Dendritic cell treated with granulocyte-macrophage colony-stimulating factor and Interleukin-4, amounts not matched to agents 40 ng/mL and 50 ng/mL, for 4 days (primary cell): ENCODE measurements around the gene TCF12.
"Not testable (repeated sequence)": the region's sequence is repeated elsewhere in the genome, so short reads cannot be mapped to it uniquely, and the experiment has no call there.

Source experiments
- H3K27ac Mint-ChIP-seq: one replicate; pipeline ENCODE4 v1.8.0; 2022; ENCODE audit warnings: mild to moderate bottlenecking, mixed read lengths
- H3K27me3 Mint-ChIP-seq: one replicate; pipeline ENCODE4 v1.8.0; 2022; ENCODE audit warnings: mild to moderate bottlenecking, mixed read lengths
- H3K36me3 Mint-ChIP-seq: one replicate; pipeline ENCODE4 v1.8.0; 2022; ENCODE audit warnings: low read depth, mixed read lengths
- H3K4me1 Mint-ChIP-seq: one replicate; pipeline ENCODE4 v1.8.0; 2022; ENCODE audit warnings: low read depth, mixed read lengths
- H3K4me3 Mint-ChIP-seq: one replicate; pipeline ENCODE4 v1.8.0; 2022; ENCODE audit warnings: mild to moderate bottlenecking, moderate library complexity, mixed read lengths
- H3K9me3 Mint-ChIP-seq: one replicate; pipeline ENCODE4 v1.8.0; 2022; ENCODE audit warnings: mixed read lengths
- intact Hi-C: fragments of 100-400 bp; cut with micrococcal nuclease; formaldehyde crosslinking; loops from one replicate; pipeline ENCODE4 v1.15.0; 2022

Gene TCF12

DNA sequence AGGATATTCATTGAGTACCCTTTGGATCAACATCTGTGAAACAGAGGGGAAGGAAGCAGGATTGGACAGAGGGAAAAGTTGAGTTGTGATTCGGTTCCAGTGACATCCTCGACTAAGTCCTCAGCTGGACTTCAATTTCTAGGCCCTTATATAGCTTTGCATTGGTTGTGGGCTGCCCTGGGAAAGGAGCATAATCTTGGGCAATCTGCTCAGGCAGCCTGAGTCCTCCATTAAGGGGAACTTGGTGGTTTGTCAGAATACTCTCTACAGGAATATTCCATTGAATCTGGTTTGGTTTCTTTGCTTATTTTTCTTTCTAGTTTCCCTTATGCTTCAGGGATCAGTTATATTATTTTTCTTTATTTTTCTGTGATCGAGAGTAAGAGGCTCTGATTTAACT lies 94.1 kb downstream of the TCF12 start:
- Mint-ChIP-seq H3K4me3 (no peak overlapping the region), H3K27me3 (no peaks in the 10 kb centered on the region), H3K4me1 (peaks cover 27% of the 10 kb centered on the region), H3K36me3 (peaks cover 6% of the 10 kb centered on the region), H3K27ac (no peak overlapping the region), H3K9me3 (no peaks in the 10 kb centered on the region)
- intact Hi-C loops: loop anchor here (10.0 kb wide), 1 partner anchor 122 kb away; no protein-coding TSS in a partner anchor

DNA sequence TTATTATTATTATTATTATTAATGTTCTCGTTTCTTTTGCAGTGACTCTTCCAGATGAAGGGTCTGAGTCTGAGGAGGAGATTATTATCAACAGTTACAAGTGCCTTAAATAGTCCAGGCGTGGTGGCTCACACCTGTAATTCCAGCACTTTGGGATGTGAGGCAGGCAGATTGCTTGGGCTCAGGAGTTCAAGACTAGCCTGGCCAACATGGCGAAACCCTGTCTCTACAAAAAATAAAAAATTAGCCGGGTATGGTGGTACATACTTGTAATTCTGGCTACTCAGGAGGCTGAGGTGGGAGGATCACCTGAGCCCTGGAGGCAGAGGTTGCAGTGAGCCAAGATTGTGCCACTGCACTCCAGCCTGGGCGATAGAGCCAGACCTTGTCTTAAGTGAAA lies 96.5 kb downstream of the TCF12 start:
- not testable (repeated sequence) for H3K27ac Mint-ChIP-seq, H3K4me3 Mint-ChIP-seq, H3K36me3 Mint-ChIP-seq, H3K27me3 Mint-ChIP-seq, H3K9me3 Mint-ChIP-seq
- peaks cover 34% of the 10 kb centered on the region for H3K4me1 Mint-ChIP-seq
- intact Hi-C loops: loop anchor here (10.0 kb wide), 1 partner anchor 120 kb away; no protein-coding TSS in a partner anchor

DNA sequence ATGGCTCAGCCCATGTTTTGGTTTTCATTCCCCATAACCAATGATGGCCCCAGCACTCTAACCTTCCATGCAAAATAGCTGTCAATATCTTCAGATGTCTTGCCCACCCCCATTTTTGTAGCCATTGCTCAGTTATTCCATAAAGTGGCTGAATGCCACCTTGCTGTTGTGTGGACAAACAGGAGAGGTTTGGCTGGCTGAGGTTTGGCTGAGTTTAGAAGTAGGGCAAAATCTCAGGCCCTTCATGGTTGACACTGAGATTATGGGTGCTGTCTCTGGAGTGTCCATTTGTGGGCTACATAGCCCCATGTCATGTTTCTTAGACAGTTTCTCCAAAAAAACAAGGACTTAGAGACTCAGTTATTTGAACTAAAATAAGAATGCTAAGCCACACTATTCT lies 96.9 kb downstream of the TCF12 start:
- H3K27me3 Mint-ChIP-seq: no peaks in the 10 kb centered on the region
- intact Hi-C loops: loop anchor here (10.0 kb wide), 1 partner anchor 119 kb away; no protein-coding TSS in a partner anchor
- H3K4me3 Mint-ChIP-seq: no peak overlapping the region
- no peak overlapping the region for H3K27ac Mint-ChIP-seq
- H3K4me1 Mint-ChIP-seq: peaks cover 37% of the 10 kb centered on the region
- H3K36me3 Mint-ChIP-seq: no peaks in the 10 kb centered on the region
- H3K9me3 Mint-ChIP-seq: no peaks in the 10 kb centered on the region

DNA sequence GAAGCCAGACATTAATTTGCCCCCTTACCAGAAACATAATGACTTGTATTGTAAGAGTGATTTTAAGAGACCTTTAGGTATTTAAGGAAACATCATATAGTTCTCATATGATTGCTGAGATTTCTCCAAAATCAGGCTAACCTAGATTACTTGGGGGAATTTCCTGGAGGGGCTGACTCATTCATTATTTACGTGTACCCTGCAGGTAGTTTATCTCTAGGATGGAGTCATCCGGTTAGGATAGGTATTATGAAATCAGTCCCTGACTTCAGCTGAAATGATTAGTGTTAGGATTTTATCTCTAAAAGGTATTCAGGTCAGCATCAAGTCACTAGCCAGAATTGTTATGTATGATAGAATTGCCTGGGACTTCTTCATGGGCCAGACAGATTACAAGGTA lies 97.5 kb downstream of the TCF12 start:
- Mint-ChIP-seq H3K4me1 (peaks cover 37% of the 10 kb centered on the region), H3K27ac (no peak overlapping the region), H3K36me3 (no peaks in the 10 kb centered on the region), H3K4me3 (no peak overlapping the region), H3K9me3 (no peaks in the 10 kb centered on the region), H3K27me3 (no peaks in the 10 kb centered on the region)
- intact Hi-C loops: loop anchor here (10.0 kb wide), 1 partner anchor 119 kb away; no protein-coding TSS in a partner anchor

DNA sequence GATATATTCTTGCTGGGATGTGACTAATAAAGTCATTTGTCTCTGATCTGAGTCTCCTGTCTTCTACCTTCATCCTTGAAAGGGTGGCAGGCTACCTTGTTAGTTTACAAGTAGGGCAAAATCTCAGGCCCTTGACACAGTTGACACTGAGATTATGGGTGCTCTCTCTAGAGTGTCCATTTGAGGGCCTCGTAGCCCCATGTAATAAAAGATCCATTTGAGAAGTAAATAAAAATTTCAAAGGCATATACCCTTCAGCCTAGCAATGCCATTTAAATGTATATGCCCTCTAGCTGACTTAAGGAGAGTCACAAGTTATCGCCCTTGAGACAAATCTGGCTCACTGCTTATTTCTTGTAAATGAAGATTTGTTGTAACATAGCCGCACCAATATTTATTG lies 98.6 kb downstream of the TCF12 start:
- no peaks in the 10 kb centered on the region for H3K9me3 Mint-ChIP-seq
- H3K27me3 Mint-ChIP-seq: no peaks in the 10 kb centered on the region
- H3K36me3 Mint-ChIP-seq: no peaks in the 10 kb centered on the region
- no peak overlapping the region for H3K4me3 Mint-ChIP-seq
- intact Hi-C loops: loop anchor here (10.0 kb wide), 1 partner anchor 118 kb away; no protein-coding TSS in a partner anchor
- no peak overlapping the region for H3K27ac Mint-ChIP-seq
- peaks cover 31% of the 10 kb centered on the region for H3K4me1 Mint-ChIP-seq

DNA sequence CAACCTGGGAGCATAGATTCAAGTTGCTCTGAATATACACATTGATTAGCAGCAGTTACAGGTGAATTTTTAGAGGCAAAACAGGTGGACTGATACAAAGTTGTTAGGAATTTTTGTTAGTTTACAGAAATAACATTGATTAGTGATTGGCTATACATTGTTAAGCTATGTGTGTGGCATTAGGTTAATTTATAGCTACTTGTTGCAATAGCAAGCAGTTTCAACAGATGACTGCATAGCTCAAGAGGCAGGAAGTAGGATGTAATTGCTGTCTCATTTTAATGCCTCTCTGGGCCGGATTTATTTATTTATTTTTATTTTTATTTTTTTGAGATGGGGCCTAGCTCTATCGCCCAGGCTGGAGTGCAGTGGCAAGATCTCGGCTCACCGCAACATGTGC lies 99.7 kb downstream of the TCF12 start:
- Mint-ChIP-seq H3K4me3 (no peak overlapping the region), H3K27ac (no peak overlapping the region), H3K9me3 (no peaks in the 10 kb centered on the region), H3K27me3 (no peaks in the 10 kb centered on the region), H3K36me3 (no peaks in the 10 kb centered on the region), H3K4me1 (peaks cover 30% of the 10 kb centered on the region)
- intact Hi-C loops: loop anchor here (10.0 kb wide), 1 partner anchor 117 kb away; no protein-coding TSS in a partner anchor

DNA sequence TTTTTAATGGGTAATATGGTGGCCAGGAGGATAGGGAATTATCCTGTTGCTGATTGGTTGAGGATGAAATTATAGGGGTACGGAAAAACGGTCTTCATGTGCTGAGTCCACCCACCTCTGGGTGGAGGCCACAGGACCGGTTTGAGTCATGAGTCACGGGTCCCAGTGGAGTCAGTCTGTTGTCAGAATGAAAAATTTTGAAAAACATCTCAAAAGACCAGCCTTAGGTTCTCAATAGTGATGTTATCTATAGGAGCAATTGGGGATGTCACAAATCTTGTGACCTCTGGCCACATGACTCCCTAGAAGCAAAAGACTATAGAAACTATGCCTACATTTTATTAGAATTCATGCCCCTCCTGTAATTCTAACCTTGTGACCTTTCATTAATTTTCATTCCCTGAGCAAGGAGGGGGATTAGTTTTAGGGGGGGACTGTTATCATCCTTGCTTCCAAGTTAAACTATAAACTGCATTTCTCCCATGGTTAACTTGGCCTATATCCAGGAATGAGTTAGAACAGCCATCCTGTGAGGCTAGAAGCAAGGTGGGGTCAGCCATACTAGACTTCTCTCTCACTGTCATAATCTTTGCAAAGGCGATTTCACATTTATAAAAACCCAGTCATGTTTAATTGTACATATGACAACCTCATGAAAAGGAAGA lies 101.2 kb downstream of the TCF12 start:
- Mint-ChIP-seq H3K36me3 (no peaks in the 10 kb centered on the region), H3K9me3 (no peaks in the 10 kb centered on the region), H3K4me1 (peaks cover 27% of the 10 kb centered on the region), H3K4me3 (no peak overlapping the region), H3K27ac (no peak overlapping the region), H3K27me3 (no peaks in the 10 kb centered on the region)
- intact Hi-C loops: loop anchor here (10.0 kb wide), 1 partner anchor 115 kb away; no protein-coding TSS in a partner anchor

DNA sequence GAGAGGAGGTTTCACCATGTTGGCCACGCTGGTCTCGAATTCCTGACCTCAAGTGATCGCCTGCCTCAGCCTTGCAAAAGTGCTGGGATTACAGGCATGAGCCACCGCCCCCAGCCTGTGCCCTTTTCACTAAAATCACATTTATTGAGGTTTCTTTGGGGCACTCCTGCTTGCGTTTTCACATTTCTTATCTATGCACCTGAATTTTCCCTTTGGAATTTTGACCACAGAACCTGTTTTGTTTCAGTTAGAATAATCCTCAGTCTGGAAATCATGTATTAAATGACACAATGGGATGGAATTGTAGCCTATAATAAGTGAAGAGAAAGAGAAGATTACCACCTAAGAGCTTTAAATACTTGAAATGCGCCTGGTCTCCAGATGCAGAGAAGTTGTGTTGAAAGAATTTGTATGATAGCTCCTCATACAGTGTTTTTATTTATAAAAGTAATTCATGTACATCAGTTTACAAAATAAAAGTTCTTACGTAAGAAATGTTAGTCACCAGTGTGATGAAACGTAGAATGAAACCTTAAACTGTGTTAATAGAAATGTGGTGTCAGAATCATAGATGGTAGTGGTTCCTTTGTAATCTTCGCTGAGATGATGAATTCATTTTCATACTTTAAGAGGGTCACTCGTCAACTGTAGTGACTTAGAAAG lies 107.0 kb downstream of the TCF12 start:
- Mint-ChIP-seq H3K9me3 (peaks cover 9% of the 10 kb centered on the region), H3K27ac (no peak overlapping the region), H3K36me3 (peaks cover 8% of the 10 kb centered on the region), H3K27me3 (no peaks in the 10 kb centered on the region), H3K4me3 (no peak overlapping the region), H3K4me1 (peaks cover 30% of the 10 kb centered on the region)
- intact Hi-C loops: no loop called here

DNA sequence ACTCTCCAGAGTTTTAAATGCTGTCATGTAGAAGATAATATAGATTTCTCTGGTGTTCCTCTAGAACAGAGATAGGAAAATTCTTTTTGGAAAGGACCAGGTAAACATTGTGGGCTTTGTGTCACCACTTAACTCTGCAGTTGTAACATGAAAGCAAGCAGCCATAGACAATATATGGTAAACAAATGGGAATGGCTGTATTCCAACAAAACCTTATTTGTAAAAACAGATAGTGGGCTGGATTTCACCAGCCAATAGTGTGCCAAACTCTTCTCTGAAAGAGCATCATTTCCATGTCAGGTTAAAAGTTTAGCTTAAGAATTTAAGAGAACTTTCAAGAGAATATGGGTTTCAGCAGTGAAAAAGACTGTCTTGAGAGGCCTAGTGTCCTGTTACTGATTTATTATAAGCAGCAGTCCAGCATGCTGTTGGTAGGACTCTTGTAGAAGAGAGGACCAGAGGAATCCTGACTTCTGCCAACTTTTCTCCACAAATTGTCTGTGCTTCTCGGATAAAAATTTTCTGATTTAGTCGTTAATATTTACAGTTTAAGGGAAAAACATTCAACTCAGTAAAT lies 107.7 kb downstream of the TCF12 start:
- H3K27ac Mint-ChIP-seq: no peak overlapping the region
- peaks cover 9% of the 10 kb centered on the region for H3K9me3 Mint-ChIP-seq
- H3K36me3 Mint-ChIP-seq: peaks cover 8% of the 10 kb centered on the region
- H3K4me3 Mint-ChIP-seq: no peak overlapping the region
- H3K4me1 Mint-ChIP-seq: peaks cover 33% of the 10 kb centered on the region
- intact Hi-C loops: no loop called here
- H3K27me3 Mint-ChIP-seq: no peaks in the 10 kb centered on the region

DNA sequence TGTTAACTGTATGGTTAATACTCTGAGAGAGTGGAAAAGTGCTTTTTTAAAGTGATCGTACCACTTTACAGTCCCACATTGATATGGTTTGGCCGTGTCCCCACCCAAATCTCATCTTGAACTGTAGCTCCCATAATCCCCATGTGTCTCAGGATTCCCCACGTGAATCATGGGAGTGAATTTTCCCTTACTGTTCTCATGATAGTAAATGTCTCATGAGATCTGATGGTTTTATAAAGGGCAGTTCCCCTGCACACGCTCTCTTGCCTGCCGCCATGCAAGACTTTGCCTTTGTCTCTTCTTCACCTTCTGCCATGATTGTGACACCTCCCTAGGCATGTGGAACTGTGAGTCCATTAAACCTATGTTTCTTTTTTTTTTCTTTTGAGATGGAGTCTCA lies 109.2 kb downstream of the TCF12 start:
- Mint-ChIP-seq H3K9me3 (peaks cover 9% of the 10 kb centered on the region), H3K27ac (no peak overlapping the region), H3K4me3 (no peak overlapping the region), H3K4me1 (peaks cover 42% of the 10 kb centered on the region), H3K27me3 (no peaks in the 10 kb centered on the region), H3K36me3 (peaks cover 8% of the 10 kb centered on the region)
- intact Hi-C loops: no loop called here

DNA sequence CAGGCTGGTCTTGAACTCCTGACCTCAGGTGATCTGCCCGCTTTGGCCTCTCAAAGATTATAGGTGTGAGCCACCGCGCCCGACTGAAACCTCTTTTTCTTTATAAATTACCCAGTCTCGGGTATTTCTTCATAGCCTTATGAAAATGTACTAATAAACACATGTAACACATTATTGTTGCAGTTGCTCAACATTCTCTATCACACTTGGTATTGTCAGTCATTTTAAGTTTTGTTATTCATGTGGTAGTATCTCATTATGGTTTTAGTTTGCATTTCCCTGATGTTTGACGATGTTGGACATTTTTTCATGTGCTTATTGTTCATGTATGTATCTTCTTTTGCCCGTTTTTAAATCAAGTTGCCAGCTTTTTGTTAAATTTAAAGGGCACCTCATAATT lies 109.7 kb downstream of the TCF12 start:
- no peaks in the 10 kb centered on the region for H3K27me3 Mint-ChIP-seq
- intact Hi-C loops: no loop called here
- no peak overlapping the region for H3K4me3 Mint-ChIP-seq
- H3K27ac Mint-ChIP-seq: no peak overlapping the region
- H3K9me3 Mint-ChIP-seq: peaks cover 9% of the 10 kb centered on the region
- H3K4me1 Mint-ChIP-seq: peaks cover 44% of the 10 kb centered on the region
- peaks cover 8% of the 10 kb centered on the region for H3K36me3 Mint-ChIP-seq

DNA sequence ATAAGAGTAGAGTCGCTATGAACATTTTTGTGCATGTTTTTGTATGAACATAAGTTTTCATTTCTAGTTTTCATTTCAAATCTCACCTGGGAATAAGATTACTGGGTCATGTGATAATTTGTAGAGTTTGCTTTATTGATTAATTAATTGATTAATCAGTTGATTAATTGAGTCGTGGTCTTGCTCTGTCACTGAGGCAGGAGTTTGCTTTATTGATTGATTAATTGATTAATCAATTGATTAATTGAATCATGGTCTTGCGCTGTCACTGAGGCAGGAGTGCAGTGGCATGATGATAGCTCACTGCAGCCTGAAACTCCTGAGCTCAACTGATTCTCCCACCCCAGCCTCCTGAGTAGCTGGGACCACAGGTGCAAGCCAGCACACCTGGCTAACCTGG lies 111.6 kb downstream of the TCF12 start:
- peaks cover 8% of the 10 kb centered on the region for H3K36me3 Mint-ChIP-seq
- no peaks in the 10 kb centered on the region for H3K27me3 Mint-ChIP-seq
- no peak overlapping the region for H3K4me3 Mint-ChIP-seq
- H3K27ac Mint-ChIP-seq: no peak overlapping the region
- peaks cover 35% of the 10 kb centered on the region for H3K4me1 Mint-ChIP-seq
- intact Hi-C loops: no loop called here
- H3K9me3 Mint-ChIP-seq: peaks cover 9% of the 10 kb centered on the region

DNA sequence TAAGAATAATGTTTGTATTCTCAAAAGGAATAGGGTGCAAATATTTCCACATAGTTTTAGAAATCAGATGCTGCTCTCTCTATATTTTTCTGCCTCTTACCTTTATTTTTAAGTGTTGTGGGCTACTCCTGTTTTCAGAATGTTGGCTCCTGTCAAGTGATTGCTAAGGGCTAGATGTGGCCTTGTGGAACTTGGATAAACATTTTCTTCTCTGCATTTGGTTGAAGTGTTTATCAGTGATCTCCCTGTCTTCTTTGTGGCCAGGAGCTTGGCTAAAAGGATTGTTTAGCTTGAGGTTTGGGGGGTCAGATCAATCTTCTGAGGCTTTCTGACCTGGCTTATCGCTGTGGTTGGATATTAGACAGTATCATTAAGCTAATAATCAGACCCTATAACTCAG lies 112.6 kb downstream of the TCF12 start:
- H3K27ac Mint-ChIP-seq: no peak overlapping the region
- H3K4me3 Mint-ChIP-seq: no peak overlapping the region
- H3K4me1 Mint-ChIP-seq: peaks cover 28% of the 10 kb centered on the region
- peaks cover 9% of the 10 kb centered on the region for H3K9me3 Mint-ChIP-seq
- H3K27me3 Mint-ChIP-seq: no peaks in the 10 kb centered on the region
- H3K36me3 Mint-ChIP-seq: peaks cover 8% of the 10 kb centered on the region
- intact Hi-C loops: no loop called here

DNA sequence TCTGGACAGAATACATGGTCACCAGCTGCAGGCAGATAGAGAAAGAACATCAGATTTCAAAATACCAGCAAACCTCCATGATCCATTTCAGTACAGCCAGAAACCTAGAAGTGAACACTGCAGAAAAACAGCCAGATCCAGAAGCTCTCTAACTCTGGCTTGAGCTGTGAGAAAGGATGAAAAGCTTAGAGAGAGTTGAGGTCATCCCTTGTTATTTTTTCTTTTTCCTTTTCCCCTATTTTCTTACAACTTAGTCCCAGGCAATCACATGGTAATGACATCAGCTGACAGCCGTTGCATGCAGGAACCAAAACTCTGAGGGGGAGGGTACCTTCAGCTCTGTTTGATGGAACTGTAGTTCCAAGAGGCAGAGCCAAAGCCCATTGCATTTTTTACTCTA lies 113.2 kb downstream of the TCF12 start:
- intact Hi-C loops: no loop called here
- Mint-ChIP-seq H3K4me1 (peaks cover 32% of the 10 kb centered on the region), H3K36me3 (peaks cover 9% of the 10 kb centered on the region), H3K9me3 (peaks cover 9% of the 10 kb centered on the region), H3K27me3 (no peaks in the 10 kb centered on the region), H3K27ac (no peak overlapping the region), H3K4me3 (no peak overlapping the region)
